Stimulated activated CD4-positive, alpha-beta T cell treated with anti-CD3 and anti-CD28 coated beads, Interleukin-1b, Interleukin-23, amount 100 ng/mL, for 24 hours (primary cell): Measurements from ENCODE around the gene ZNF276.

Experiments used
- DNase-seq, 4 experiments: peaks; one replicate each; pipeline ENCODE4 v3.0.0-alpha.2; 2020; ENCODE audit warnings: low read depth in 4 of 4, low spot score in 1 of 4

The ZNF276 gene

DNA sequence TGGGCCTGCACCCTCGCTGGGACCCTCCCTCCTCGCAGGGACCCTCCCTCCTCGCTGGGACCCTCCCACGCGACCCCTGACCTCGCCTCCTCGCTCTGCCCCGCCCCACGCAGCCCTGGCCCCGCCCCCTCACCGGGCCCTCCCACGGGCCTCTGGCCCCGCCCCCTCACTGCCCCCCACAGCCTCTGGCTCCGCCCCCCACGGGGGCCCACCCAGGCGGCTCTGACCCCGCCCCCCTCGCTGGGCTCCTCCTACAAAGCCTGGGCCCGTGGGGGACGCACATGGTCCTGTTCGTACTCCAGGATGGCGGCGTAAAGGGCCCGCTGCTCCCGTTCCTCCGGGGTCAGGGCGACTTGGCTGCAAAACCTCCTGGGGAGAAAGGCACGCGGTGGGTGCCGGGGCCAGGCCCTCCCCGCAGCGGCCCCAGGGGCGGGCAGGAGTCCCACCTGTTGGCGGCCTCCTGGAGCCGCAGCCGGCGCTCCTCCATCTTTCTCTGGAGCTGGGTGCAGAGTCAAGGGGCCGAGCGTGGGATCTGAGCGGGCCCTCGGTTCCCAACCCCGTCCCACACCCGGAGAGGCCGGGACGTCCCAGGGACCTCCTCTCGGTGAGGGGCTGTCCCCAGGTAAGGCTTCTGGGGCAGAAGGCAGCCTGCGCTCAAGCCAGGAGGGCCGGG, 9.6 kb upstream of the ZNF276 start:
- peak; percentile 60 to 86 (median 70) for DNase-seq

DNA sequence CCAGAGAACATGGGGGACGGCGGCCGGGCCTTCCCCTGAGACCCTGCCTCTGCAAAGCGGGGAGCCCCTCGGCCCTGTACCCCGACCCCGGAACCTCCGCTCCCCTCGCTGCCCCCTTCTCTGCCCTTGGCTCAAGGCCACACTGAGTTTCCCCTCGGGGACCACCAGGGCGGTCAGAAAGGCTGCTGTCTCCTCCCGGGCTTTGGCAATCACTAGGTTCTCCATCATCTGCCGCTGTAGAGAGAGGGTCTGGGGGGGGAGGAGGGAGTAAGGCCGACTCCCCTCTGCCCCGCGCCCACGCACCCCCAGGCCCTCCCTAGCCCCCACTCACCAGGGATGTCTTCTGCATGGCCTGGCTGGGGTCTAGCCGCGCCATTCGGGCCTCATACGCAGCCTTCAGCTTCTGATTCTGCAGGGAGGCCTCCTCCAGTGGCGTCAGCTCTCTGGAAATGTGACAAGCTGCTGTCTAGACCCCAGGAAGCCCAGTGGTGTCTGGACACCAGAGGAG, 9.0 kb upstream of the ZNF276 start:
- DNase-seq: no peak

DNA sequence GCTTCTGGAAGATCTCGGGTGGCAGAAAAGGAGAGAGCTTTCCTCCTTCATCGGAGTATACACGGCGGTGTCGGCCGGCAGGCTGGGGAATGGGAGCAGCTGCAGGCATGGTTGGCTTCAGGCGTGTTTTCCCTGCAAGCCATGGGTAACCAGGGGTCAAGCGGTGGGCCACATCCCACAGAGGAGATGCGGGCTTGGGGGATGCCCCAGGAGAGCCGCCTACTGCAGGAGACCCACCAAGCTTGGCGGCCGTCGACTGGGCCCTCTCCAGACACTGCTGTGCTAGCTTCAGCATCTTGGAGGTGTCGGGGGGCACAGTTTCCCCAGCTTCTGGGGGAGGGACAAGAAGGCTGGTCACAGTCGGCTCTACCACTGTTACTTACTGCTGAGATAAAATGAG, 4.8 kb upstream of the ZNF276 start:
- no peak for DNase-seq

DNA sequence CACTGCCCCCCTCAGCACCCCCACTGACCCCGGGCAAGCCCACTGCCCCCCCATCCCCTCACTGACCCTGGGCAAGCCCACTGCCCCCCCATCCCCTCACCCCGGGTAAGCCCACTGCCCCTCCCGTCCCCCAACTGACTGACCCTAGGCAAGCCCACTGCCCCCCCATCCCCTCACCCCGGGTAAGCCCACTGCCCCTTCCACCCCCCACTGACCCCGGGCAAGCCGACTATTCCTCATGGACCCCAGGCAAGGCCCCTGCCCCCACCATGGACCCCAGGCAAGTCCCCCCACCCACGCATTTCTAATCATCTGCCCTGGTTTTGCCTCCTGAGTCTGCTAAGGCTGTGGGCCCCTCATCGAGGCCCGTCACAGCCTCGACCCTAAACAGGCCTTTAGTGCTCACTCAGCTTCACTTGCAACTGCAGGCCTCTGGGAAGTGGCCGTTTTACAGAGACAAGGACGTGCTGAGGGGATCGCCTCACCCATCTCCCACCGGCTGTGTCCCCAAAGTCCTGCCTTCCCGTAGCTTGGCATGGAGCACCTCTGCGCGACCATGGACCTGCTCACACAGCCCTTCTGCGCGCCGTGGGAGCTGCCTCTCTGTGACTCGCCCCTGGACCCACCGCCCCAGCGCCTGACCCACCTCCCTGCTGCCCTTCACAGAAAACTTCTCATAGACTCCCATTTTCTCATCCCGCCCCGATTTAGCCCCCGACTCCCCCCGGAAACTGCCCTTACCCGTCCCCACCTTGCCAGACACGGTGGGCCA, 4.2 kb upstream of the ZNF276 start:
- no peak for DNase-seq

DNA sequence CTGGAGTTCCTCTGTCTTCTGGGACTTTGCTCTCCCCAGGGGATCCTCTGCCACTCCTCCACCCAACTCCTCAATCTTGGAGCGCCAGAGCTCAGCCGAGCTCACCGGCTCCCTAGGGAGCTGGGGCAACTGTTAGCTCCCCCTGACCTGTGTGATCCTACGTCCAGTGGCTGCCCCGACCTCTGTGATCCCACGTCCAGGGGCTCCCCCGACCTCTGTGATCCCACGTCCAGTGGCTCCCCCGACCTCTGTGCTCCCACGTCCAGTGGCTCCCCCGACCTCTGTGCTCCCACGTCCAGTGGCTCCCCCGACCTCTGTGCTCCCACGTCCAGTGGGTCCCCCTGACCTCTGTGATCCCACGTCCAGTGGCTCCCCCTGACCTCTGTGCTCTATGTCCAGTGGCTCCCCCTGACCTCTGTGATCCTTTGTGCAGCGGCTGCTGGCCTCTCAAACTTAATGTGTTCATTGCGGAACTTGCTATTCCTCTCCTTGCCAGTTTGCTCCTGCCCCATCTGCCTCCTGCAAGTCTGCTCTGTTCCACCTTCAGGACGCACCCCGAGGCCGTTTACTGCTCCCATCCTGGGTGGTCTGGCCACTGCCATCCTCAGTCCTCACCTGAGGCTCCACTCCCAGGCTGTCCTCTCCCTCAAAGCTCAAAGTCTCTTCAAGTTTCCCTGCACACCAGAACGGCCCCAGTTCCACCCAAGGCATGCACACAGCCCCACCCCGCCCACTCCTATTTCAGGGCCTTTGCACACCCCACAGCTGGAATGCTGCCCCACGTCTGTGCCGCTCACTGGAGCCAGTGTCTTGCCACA, 3.4 kb upstream of the ZNF276 start:
- DNase-seq: no peak

DNA sequence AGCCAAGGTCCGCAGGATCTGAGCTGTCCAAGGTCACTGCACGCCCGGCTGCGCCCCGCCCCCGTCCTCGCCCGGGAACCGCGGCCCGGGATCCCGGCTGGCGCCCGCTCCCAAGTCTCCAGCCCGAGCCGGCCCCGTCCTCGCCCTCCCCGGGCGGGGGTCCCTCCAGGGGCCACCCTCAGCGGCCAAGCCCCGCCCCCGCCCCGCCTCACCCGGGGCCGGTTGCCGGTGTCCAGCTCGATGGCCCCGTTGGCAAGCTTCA, 855 bp upstream of the ZNF276 start:
- DNase-seq: no peak

DNA sequence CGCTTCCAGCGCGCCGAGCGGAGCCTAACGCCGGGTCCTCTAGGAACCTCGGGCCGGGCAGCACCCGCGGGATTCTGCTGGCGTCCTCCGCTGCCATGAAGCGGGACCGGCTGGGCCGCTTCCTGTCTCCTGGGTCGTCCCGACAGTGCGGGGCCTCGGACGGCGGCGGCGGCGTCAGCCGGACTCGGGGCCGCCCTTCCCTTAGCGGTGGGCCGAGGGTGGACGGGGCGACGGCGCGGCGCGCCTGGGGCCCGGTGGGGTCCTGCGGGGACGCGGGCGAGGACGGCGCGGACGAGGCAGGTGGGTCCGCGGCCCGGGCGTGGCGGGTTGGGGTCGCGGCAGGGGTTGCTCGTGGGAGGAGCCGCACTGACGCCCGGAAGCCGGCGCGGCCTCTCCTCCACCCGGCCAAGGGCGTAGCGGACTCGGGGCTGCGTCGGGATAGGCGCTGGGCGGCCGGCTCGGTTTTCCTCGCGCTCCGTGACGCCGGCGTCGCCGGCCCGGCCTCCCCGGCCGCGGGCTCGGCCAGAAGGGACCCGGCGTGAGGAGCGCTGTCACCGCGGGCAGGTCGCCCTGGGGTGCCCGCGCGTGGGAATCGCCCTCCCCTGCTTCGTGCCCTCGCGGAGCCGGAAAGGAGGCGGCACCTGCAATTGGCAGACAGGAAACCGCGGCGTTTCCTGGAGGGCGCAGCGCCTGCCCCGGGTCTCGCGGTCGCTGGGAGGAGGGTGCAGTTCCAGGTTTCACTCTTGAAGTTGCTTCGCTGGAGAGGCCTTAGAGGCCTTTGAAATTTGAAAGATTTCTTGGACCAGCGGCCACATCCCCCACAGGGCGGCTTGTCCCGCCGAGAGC, 432 bp downstream of the ZNF276 start:
- DNase-seq: peak; percentile 43 to 72 (median 58)

DNA sequence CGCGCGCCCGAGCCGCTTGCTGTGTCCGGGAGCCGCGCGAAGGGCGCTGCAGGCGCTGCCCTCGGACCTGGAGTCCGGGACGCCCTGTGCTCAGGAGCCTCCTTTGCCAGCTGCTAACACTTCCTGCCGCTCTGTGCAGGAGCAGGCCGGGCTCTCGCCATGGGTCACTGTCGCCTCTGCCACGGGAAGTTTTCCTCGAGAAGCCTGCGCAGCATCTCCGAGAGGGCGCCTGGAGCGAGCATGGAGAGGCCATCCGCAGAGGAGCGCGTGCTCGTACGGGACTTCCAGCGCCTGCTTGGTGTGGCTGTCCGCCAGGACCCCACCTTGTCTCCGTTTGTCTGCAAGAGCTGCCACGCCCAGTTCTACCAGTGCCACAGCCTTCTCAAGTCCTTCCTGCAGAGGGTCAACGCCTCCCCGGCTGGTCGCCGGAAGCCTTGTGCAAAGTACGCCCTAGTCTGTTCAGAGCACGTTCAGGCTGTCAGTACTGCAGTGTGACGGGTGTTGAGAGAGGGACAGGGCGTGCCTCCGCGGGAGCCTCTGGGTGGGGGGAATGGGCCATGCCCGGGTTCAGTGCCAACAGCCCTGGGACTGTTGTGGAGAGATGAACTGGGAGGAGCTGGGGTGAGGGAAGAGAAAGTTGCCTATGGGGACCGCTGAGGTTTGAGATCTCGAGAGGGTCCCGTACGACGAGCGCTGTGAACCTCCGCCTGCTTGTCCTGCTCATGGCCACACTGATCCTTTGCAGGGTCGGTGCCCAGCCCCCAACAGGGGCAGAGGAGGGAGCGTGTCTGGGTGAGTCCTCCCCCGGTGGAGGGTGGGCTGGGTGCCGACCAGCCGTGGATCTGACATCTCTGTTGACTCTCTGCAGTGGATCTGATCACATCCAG, 1.3 kb downstream of the ZNF276 start:
- DNase-seq: peak in 1 of 4 experiments; percentile 57

DNA sequence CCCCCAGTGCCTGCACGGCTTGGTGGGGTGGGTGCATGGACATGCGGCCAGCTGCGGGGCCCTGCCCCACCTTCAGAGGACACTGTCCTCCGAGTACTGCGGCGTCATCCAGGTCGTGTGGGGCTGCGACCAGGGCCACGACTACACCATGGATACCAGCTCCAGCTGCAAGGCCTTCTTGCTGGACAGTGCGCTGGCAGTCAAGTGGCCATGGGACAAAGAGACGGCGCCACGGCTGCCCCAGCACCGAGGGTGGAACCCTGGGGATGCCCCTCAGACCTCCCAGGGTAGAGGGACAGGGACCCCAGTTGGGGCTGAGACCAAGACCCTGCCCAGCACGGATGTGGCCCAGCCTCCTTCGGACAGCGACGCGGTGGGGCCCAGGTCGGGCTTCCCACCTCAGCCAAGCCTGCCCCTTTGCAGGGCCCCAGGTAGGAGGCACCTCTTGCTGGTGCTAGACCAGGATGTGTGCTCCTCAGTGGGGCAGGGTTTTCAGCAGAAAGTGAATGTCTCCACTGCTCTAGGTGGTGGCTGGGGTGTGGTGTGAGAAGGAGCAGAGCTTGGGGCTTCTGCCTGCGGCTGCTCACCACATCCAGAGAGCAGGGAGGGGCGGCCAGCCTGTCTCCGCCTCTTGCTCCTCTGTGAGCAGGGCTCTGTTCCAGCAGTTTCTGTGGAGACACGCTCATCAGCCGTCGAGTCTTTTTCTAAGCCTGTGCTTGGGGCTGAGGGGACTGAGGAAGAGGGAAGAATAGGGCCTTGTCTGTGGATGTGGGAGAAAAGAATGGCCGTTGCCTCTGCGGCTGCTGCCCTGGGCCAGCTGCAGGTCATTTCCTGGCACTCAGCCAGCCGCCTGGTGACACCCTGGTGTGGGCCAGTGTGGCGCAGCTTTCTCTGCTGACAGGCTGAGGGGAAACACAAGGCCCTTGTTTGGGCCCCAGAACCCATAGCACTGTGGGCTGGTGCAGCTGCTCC, 2.2 kb downstream of the ZNF276 start:
- DNase-seq: peak in 1 of 4 experiments; percentile 56

DNA sequence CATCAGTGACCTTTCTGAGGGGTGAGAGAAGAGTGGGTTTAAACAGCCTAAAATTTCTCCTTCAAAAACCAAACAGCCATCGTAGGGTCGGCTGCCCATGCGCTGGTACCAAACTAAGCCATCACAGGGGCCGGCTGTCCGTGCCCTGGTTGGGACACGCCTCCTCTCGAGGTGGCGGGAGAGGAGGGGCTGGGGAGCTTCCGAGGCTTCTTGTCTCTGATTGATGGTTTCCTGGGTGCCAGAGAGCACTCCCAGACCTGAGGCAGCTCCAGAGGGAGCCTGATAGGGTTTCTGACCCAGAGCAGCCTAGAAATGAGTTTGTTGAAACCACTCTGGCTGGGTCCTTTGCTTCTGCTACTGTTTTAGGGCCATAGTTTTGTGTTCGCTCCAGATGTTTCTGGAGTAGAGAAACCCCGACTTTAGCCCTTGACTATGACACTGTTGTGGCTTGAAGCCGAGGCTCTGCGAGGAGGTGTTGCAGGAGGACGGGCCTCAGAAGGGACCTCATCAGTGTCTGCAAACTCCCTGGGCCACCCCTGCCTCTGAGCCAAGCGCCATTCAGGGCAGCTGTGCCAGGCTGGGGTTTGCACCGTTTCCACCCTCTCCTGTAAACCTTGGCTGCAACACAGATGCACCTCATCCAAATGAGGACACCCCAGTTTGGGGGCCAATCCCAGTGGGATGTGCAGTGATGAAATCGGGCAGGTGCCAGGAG, 6.2 kb downstream of the ZNF276 start:
- DNase-seq: no peak

DNA sequence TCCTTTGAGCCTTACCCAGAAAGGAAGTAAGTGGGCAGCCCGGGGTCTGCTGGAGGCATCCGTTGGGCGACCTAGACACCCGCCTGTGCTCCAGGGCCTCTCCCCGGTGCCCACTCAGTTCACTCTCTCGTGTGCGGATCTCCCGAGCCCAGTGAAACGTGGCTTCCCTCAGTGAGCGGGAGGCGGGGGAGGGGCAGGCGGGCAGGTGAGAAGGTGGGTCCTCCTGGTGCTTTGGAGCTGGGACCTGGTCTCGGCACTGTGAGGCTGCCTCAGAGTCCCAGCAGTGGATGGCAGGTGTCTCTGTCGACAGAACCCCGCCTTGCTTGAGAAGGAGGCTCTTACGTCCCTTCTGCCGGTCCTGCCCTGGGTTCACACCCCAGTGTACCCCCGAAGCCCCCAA, 8.0 kb downstream of the ZNF276 start:
- DNase-seq: no peak

DNA sequence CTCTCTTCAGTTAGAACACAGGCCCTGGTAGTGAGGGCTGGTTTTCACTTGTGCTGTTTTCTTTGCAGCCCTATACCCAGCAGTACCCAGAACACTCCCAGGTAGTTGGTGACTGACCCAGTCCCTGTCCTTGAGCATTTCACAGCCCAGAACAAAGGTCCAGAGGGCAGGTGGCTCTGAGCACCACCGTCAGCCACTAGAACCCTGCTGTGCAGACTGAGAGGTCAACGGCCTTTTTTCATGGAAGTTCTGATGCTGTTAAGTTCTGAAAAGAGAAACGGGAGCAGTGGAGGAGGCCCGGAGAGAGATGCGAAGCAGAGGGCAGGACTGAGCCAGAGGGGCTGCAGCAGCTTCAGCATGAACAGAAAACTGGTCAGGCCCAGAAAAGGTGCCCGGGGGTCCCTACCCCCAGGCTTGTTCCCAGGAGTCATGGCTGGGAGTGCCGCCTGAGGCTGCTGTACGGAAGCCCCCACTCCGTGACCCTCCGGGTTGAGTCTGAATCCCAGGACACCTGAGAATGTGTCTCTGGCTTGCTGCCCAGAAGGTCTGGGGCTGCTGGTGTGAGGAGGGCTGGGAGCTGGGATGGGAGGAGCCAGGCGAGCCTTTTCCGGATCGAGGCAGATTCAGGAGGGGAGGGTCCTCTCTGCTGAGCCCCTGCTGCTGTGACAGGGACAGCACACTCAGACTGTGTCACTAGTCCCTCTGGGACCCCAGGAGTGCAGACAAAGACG, 8.7 kb downstream of the ZNF276 start:
- DNase-seq: no peak

DNA sequence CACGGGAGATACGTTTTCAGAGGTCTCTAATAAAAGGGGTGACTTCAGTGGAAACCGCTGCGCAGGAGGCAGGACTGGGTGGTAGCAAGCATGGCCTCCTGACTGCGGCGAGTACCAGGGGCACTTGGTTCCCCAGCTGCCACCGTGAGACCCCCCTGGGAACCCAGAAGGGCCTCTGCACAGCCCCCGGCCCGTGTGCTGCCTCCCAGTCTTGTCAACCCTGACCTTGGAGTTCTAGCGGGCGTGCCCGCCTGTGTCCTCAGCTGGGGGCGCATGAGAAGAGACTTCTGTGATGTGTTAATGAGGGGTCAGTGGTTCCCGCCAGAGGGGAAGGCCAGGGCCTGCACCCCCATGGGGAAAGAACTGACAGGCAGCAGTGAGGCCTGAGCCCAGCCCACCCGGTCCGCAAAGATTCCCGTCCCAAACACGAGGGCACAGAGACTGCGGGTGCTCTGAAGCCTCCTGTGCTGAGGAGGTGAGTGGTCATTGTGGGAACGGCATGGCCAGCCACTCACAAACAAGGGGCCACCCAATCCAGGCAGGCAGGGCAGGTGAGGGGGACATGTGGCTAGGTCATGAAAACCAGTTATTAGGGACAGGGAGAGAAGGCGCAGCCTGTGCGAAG, 9.4 kb downstream of the ZNF276 start:
- DNase-seq: no peak

DNA sequence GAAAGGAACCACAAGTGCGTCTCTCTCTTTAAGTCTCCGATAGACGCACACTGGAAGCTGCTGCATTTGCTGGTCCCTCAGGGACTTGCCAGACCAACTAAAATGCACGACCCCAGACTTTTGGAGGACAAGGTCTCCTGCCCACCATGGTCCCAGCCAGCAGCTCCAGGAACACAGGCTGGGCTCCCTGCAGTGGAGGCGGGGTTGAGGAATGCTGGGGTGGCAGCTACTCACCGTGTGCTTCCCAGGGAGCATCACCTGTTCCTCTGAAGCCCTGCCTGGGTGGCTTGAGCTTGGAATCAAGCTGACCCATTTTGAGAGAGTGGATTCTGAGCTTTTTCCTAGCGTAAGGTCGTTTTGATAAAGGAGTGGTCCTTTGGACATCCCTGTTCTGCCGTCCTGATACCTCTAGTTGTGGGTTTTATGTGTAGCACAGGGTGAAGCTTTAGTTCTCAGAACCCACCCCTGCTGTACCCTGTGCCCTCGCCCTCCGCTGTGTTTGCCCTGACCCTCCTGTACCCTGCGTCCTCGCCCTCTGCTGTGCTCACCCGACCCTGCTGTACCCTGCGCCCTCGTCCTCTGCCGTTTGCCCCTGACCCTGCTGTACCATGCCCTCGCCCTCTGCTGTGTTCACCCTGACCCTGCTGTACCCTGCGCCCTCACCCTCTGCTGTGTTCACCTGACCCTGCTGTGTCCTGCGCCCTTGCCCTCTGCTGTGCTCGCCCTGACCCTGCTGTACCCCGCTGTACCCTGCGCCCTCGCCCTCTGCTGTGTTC, 11.0 kb downstream of the ZNF276 start:
- DNase-seq: no peak

DNA sequence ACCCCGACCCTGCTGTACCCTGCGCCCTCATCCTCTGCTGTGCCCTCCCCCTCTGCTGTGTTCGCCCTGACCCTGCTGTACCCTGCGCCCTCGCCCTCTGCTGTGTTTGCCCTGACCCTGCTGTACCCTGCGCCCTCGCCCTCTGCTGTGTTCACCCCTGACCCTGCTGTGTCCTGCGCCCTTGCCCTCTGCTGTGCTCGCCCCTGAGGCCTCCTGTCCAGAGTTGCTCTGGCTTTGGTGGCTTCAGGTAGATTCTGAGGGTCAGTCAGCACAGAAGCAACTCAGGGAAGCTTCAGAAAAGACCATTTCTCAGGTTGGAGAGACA, 11.5 kb downstream of the ZNF276 start:
- no peak for DNase-seq

DNA sequence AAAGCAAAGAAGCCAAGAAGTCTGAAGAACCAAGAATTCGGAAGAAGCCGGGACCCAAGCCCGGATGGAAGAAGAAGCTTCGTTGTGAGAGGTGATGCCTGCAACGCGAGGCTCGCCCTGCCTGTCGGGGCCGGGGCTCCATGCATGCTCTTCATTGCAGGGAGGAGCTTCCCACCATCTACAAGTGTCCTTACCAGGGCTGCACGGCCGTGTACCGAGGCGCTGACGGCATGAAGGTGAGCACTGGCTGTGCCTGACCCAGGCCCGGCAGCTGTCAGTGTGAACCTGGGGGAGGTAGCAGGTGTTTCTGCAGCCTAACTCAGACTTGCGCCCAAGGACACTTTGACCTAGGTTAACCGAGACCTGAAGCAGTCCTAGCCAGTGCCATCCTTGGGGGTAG, 12.0 kb downstream of the ZNF276 start:
- DNase-seq: no peak

DNA sequence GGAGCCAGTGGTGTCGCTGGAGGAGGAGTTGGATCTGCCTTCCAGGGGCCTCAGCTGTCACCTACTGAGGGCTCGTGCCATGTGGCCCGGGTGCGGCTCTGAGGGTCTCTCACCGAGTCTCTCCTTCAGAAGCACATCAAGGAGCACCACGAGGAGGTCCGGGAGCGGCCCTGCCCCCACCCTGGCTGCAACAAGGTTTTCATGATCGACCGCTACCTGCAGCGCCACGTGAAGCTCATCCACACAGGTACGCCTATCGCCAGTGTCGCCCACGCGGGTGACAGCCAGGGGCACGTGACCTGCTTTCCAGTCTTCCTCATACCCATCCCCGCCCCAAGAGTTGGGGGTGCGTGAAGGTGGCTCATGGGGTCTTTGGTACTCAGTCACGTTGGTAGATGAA, 12.5 kb downstream of the ZNF276 start:
- DNase-seq: no peak
